HepG2 (cell line): ENCODE results near the gene GPS2. TPM values are rescaled to one million over a fixed set of nuclear protein-coding genes. Genes with fewer than 3 reads are reported as not detected.
A peak's percentile ranks its signal among the peaks of the same experiment; 100 is the strongest.

Experiments used
- CHCHD3 ChIP-seq: sonication (generic); formaldehyde crosslinking; IDR thresholded peaks from 2 replicates; pipeline ENCODE4 v1.8.0; 2022; ENCODE audit warnings: mild to moderate bottlenecking, missing genetic modification reagents, moderate library complexity
- EED ChIP-seq: sonication (generic); formaldehyde crosslinking; IDR thresholded peaks from 2 replicates; pipeline ENCODE4 v1.5.0; 2020; ENCODE audit warnings: mild to moderate bottlenecking, missing genetic modification reagents
- FOXM1 ChIP-seq: sonication (generic); formaldehyde crosslinking; IDR thresholded peaks from 2 replicates; pipeline ENCODE4 v1.5.0; 2020; ENCODE audit warnings: missing genetic modification reagents
- HCFC1 ChIP-seq: fragments of 150-350 bp; IDR thresholded peaks from 2 replicates; pipeline ENCODE4 v1.6.1; 2014; ENCODE audit warnings: low read depth, low read length
- HNRNPK ChIP-seq: fragments of 200-400 bp; formaldehyde crosslinking; IDR thresholded peaks from 2 replicates; pipeline ENCODE4 v1.6.1; 2018; ENCODE audit warnings: low read length, low read depth, moderate library complexity, mild to moderate bottlenecking; ENCODE audit not compliant: poor library complexity, severe bottlenecking
- LCORL ChIP-seq, 2 experiments: fragments of 450-650 bp in 1 of 2; sonication (generic) in 1 of 2; formaldehyde crosslinking in 1 of 2; IDR thresholded peaks; 2 replicates each; pipeline versions ENCODE4 v1.5.0 to v1.6.1; 2017 to 2020; ENCODE audit warnings: antibody characterized with exemption in 1 of 2, missing genetic modification reagents in 1 of 2
- MBD4 ChIP-seq: IDR thresholded peaks from 2 replicates; pipeline ENCODE4 v1.6.1; 2012; ENCODE audit warnings: low read length, inconsistent platforms, borderline replicate concordance
- MXD4 ChIP-seq: IDR thresholded peaks from 2 replicates; pipeline ENCODE4 v1.6.1; 2016; ENCODE audit warnings: mild to moderate bottlenecking, missing biosample characterization, missing genetic modification reagents
- NFIB ChIP-seq: sonication (generic); formaldehyde crosslinking; IDR thresholded peaks from 2 replicates; pipeline ENCODE4 v1.9.0; 2021; ENCODE audit warnings: missing genetic modification reagents, mild to moderate bottlenecking, borderline replicate concordance
- PLRG1 ChIP-seq: fragments of 450-650 bp; conservative IDR thresholded peaks from 2 replicates; pipeline ENCODE4 v1.6.1; 2016
- RBAK ChIP-seq: sonication (generic); formaldehyde crosslinking; IDR thresholded peaks from 2 replicates; pipeline ENCODE4 v1.5.1; 2020; ENCODE audit warnings: mild to moderate bottlenecking, missing genetic modification reagents
- SP1 ChIP-seq, 2 experiments: fragments of 450-650 bp in 1 of 2; sonication (generic) in 1 of 2; formaldehyde crosslinking in 1 of 2; IDR thresholded peaks; 2 replicates each; pipeline versions ENCODE4 v1.4.0 to v1.6.1; 2016 to 2020; ENCODE audit warnings: missing genetic modification reagents in 1 of 2
- SP140L ChIP-seq: sonication (generic); formaldehyde crosslinking; IDR thresholded peaks from 2 replicates; pipeline ENCODE4 v1.4.0; 2020; ENCODE audit warnings: missing genetic modification reagents, borderline replicate concordance
- ZBTB21 ChIP-seq: sonication (generic); formaldehyde crosslinking; IDR thresholded peaks from 2 replicates; pipeline ENCODE4 v1.4.0; 2020; ENCODE audit warnings: missing genetic modification reagents
- ZNF101 ChIP-seq: sonication (generic); formaldehyde crosslinking; IDR thresholded peaks from 2 replicates; pipeline ENCODE4 v1.4.0; 2020; ENCODE audit warnings: mild to moderate bottlenecking, low read depth, missing genetic modification reagents, borderline replicate concordance
- ZNF75D ChIP-seq: sonication (generic); formaldehyde crosslinking; IDR thresholded peaks from 2 replicates; pipeline ENCODE4 v1.8.1; 2023; ENCODE audit warnings: missing genetic modification reagents, mild to moderate bottlenecking, borderline replicate concordance
- polyA plus RNA-seq, 8 experiments: library from polyadenylated mRNA; depleted of rRNA in 3 of 8; stranded (reverse) in 7 of 8; unstranded in 1 of 8; fragments of >200 nt; fragmentation: Illumina TruSeq in 4 of 8; extraction: Trizol in 4 of 8; gene quantifications; 2 replicates each; pipeline versions ENCODE4 v1.2.1 to v1.2.3, GENCODE V29; 2011 to 2016; ENCODE audit warnings: low read depth in 4 of 8, missing spikeins in 1 of 8, mixed read lengths in 1 of 8; ENCODE audit not compliant: insufficient read depth in 1 of 8
- total RNA-seq, 5 experiments: library from RNA; depleted of rRNA; stranded (reverse); fragments of >200 nt; fragmentation: Illumina TruSeq; extraction: Trizol; gene quantifications; 2 replicates each; pipeline ENCODE4 v1.2.3, GENCODE V29; 2016; ENCODE audit warnings: low read depth in 1 of 5
- TF ChIP-seq, protein P1 (sequence below): sonication (generic); formaldehyde crosslinking; IDR thresholded peaks from 2 replicates; pipeline ENCODE4 v1.4.0; 2020; ENCODE audit warnings: mild to moderate bottlenecking, missing genetic modification reagents
- TF ChIP-seq, protein P2 (sequence below): sonication (generic); formaldehyde crosslinking; IDR thresholded peaks from 2 replicates; pipeline ENCODE4 v1.8.1; 2023; ENCODE audit warnings: mild to moderate bottlenecking, inconsistent platforms, moderate library complexity, missing genetic modification reagents, borderline replicate concordance
- TF ChIP-seq, protein P3 (sequence below): IDR thresholded peaks from 2 replicates; pipeline ENCODE4 v1.6.1; 2016; ENCODE audit warnings: missing biosample characterization, missing genetic modification reagents, low read depth
- TF ChIP-seq, protein P4 (sequence below), 2 experiments: IDR thresholded peaks; 2 replicates each; pipeline ENCODE4 v1.6.1; 2011 to 2012; ENCODE audit warnings: low read length in 2 of 2, borderline replicate concordance in 1 of 2, low read depth in 1 of 2, mild to moderate bottlenecking in 1 of 2, moderate library complexity in 1 of 2
- TF ChIP-seq, protein P5 (sequence below): sonication (generic); formaldehyde crosslinking; IDR thresholded peaks from 2 replicates; pipeline ENCODE4 v1.8.1; 2023; ENCODE audit warnings: missing genetic modification reagents, mild to moderate bottlenecking, borderline replicate concordance

The GPS2 gene
- total and polyA plus RNA-seq, 2 of the 13 experiments (the other 11 are each of a cell fraction or from before 2014, with no cell fraction given) = 58.0 to 59.4 TPM

DNA sequence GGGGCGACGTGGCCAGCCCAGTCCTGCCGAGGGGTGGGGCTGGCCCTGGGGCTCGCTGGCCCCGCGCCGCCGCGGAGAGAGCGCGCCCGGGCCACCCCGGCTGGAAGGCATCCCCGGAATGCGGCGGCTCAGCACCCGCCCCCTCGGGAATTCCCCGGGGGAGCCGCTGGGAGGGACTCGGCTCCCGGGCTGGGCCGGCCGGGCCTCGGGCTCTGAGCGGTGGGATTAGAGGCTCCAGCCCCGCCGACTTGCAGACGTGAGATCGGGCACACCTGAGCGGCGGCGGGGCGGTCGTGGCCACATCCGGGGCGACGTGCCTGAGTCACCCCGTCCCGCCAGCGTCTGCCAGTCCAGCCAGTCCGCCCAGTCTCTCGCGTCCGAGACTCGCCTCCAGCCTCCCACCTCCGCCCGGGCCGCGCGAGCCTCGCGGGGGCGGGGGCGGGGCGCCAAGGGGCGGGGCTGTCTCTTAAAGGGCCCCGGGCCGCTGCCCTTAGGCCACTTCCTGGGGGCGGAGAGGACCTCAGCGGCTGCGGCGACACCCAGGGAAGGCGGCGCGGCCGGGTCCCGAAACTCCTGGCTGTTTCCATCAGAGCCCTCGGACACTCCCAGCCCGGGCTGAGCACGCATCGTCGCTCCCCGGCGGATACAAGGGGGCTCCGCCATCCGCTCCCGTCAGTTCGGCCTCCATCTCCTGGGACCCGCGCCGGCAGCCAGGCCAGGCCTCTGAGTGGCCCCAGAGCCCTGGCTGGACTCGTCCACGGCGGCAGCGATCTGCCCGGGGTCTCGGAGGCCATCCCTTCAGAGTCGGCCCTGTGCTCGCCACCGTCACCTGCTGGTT, 36.7 kb upstream of the GPS2 start, which contains the start of gene KCTD11 (continued):
- TF ChIP-seq, protein P1, sequence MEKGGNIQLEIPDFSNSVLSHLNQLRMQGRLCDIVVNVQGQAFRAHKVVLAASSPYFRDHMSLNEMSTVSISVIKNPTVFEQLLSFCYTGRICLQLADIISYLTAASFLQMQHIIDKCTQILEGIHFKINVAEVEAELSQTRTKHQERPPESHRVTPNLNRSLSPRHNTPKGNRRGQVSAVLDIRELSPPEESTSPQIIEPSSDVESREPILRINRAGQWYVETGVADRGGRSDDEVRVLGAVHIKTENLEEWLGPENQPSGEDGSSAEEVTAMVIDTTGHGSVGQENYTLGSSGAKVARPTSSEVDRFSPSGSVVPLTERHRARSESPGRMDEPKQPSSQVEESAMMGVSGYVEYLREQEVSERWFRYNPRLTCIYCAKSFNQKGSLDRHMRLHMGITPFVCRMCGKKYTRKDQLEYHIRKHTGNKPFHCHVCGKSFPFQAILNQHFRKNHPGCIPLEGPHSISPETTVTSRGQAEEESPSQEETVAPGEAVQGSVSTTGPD (CRISPR knock-in tag) = no peak
- TF ChIP-seq, protein P2, sequence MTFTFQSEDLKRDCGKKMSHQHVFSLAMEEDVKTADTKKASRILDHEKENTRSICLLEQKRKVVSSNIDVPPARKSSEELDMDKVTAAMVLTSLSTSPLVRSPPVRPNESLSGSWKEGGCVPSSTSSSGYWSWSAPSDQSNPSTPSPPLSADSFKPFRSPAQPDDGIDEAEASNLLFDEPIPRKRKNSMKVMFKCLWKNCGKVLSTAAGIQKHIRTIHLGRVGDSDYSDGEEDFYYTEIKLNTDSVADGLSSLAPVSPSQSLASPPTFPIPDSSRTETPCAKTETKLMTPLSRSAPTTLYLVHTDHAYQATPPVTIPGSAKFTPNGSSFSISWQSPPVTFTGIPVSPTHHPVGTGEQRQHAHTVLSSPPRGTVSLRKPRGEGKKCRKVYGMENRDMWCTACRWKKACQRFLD = 0 out of 2 replicates have a peak, but pooled peaks have one; percentile 33
- TF ChIP-seq, protein P3, sequence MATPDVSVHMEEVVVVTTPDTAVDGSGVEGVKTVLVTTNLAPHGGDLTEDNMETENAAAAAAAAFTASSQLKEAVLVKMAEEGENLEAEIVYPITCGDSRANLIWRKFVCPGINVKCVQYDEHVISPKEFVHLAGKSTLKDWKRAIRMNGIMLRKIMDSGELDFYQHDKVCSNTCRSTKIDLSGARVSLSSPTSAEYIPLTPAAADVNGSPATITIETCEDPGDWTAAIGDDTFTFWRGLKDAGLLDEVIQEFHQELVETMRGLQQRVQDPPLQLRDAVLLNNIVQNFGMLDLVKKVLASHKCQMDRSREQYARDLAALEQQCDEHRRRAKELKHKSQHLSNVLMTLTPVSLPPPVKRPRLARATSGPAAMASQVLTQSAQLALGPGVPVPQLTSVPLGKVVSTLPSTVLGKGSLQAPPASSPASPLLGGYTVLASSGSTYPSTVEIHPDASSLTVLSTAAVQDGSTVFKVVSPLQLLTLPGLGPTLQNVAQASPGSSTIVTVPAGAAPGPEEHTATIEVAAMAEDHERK (CRISPR knock-in tag) = no peak
- TF ChIP-seq, protein P4, sequence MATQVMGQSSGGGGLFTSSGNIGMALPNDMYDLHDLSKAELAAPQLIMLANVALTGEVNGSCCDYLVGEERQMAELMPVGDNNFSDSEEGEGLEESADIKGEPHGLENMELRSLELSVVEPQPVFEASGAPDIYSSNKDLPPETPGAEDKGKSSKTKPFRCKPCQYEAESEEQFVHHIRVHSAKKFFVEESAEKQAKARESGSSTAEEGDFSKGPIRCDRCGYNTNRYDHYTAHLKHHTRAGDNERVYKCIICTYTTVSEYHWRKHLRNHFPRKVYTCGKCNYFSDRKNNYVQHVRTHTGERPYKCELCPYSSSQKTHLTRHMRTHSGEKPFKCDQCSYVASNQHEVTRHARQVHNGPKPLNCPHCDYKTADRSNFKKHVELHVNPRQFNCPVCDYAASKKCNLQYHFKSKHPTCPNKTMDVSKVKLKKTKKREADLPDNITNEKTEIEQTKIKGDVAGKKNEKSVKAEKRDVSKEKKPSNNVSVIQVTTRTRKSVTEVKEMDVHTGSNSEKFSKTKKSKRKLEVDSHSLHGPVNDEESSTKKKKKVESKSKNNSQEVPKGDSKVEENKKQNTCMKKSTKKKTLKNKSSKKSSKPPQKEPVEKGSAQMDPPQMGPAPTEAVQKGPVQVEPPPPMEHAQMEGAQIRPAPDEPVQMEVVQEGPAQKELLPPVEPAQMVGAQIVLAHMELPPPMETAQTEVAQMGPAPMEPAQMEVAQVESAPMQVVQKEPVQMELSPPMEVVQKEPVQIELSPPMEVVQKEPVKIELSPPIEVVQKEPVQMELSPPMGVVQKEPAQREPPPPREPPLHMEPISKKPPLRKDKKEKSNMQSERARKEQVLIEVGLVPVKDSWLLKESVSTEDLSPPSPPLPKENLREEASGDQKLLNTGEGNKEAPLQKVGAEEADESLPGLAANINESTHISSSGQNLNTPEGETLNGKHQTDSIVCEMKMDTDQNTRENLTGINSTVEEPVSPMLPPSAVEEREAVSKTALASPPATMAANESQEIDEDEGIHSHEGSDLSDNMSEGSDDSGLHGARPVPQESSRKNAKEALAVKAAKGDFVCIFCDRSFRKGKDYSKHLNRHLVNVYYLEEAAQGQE (IDR thresholded peaks at IDR 0.05; ENCODE audit: borderline replicate concordance in 1 of 2, low read depth in 1 of 2, low read length in 2 of 2) = no peak; a peak in 1 of 4 replicates
- TF ChIP-seq SP140L (CRISPR knock-in tag) (no peak), NFIB (CRISPR knock-in tag) (no peak), ZNF101 (CRISPR knock-in tag) (no peak), ZBTB21 (CRISPR knock-in tag) (no peak), SP1 (IDR thresholded peaks at IDR 0.05) (no peak), SP1 (CRISPR knock-in tag; IDR thresholded peaks at IDR 0.05) (peak; percentile 87), CHCHD3 (CRISPR knock-in tag) (no peak), HNRNPK (peak; percentile 44), HCFC1 (peak; percentile 27; the same call in 1 of the 2 replicates), RBAK (CRISPR knock-in tag) (no peak), ZNF75D (no peak), MBD4 (no peak), EED (CRISPR knock-in tag) (no peak; the same call in 1 of the 2 replicates), LCORL (IDR thresholded peaks at IDR 0.05) (no peak), LCORL (CRISPR knock-in tag; IDR thresholded peaks at IDR 0.05) (peak; percentile 58), PLRG1 (no peak), FOXM1 (CRISPR knock-in tag) (no peak), MXD4 (CRISPR knock-in tag) (no peak; the same call in 1 of the 2 replicates)
- TF ChIP-seq, protein P5, sequence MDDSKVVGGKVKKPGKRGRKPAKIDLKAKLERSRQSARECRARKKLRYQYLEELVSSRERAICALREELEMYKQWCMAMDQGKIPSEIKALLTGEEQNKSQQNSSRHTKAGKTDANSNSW (CRISPR knock-in tag) = no peak
